HG03378 (cell line): ENCODE data around the gene NCBP1.
"Not testable (repeated sequence)": the region's sequence is repeated elsewhere in the genome, so short reads cannot be mapped to it uniquely, and the experiment has no call there.

Experiments used
- ATAC-seq: cut with Tn5 transposase; IDR thresholded peaks from one replicate; pipeline ENCODE4 v1.9.1; 2021; ENCODE audit warnings: mild to moderate bottlenecking, moderate library complexity; ENCODE audit not compliant: unreplicated experiment

The NCBP1 gene

GRCh38 chr9:97672403-97672802, 38.8 kb downstream of the NCBP1 start:
- ATAC-seq, result no peak

- ATAC-seq, result no peak
These were observed 40.3 kb downstream of the NCBP1 start for GRCh38 chr9:97673922-97674321.

- ATAC-seq, result no peak
These were observed 42.0 kb downstream of the NCBP1 start for GRCh38 chr9:97675655-97676054.

- ATAC-seq, result no peak
These were observed 48.6 kb downstream of the NCBP1 start for GRCh38 chr9:97682242-97682641.

GRCh38 chr9:97688654-97689053, 55.0 kb downstream of the NCBP1 start:
- ATAC-seq, result no peak

GRCh38 chr9:97689401-97690180, 56.0 kb downstream of the NCBP1 start:
- ATAC-seq, result no peak

- no peak for ATAC-seq
These were observed 61.1 kb downstream of the NCBP1 start for GRCh38 chr9:97694769-97695168.

- no peak for ATAC-seq
These were observed 61.8 kb downstream of the NCBP1 start for GRCh38 chr9:97695390-97695789.

GRCh38 chr9:97695995-97696802, 62.6 kb downstream of the NCBP1 start:
- no peak for ATAC-seq

GRCh38 chr9:97696803-97697601, 63.4 kb downstream of the NCBP1 start, which contains the start of gene XPA:
TSS of gene XPA (minus strand) at chr9:97697340. CDS start at chr9:97697292, 48 bp downstream.
- ATAC-seq, result peak; percentile 88

GRCh38 chr9:97697837-97698236, 64.2 kb downstream of the NCBP1 start:
- ATAC-seq, result no peak

- ATAC-seq, result no peak
These were observed 65.2 kb downstream of the NCBP1 start for GRCh38 chr9:97698865-97699264.

- ATAC-seq, result not testable (repeated sequence)
These were observed 65.7 kb downstream of the NCBP1 start for GRCh38 chr9:97699281-97699680.

GRCh38 chr9:97699824-97700223, 66.2 kb downstream of the NCBP1 start:
- not testable (repeated sequence) for ATAC-seq

- ATAC-seq, result no peak
These were observed 70.1 kb downstream of the NCBP1 start for GRCh38 chr9:97703437-97704344.

- no peak for ATAC-seq
These were observed 70.7 kb downstream of the NCBP1 start for GRCh38 chr9:97704345-97704677.

GRCh38 chr9:97704851-97705250, 71.2 kb downstream of the NCBP1 start:
- ATAC-seq, result no peak

GRCh38 chr9:97705354-97705950, 71.8 kb downstream of the NCBP1 start:
- no peak for ATAC-seq

- ATAC-seq, result no peak
These were observed 72.6 kb downstream of the NCBP1 start for GRCh38 chr9:97706246-97706645.
